ENCODE measurements around the gene ERAS.
"Not testable (repeated sequence)": the region's sequence is repeated elsewhere in the genome, so short reads cannot be mapped to it uniquely, and the experiment has no call there.

ERAS gene

DNA sequence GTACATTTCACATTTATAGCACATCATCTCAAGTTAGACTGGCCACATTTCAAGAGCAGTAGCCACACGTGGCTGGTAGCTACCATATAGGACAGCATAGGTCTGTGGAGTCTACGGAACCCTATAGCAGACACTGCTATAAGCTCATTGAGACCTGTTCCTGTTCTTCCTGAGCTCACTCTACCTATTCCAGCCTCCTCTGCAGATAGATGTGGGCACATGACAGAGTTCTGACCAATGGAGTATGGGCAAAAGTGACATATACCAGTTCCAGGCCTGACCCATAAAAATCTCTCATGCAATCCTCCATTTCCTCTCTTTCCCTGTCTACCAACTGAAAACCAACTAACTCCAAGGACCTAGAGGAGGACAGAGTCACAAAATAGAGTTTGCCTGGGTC lies 28.0 kb upstream of the ERAS start:
- DNase-seq, result no peak

DNA sequence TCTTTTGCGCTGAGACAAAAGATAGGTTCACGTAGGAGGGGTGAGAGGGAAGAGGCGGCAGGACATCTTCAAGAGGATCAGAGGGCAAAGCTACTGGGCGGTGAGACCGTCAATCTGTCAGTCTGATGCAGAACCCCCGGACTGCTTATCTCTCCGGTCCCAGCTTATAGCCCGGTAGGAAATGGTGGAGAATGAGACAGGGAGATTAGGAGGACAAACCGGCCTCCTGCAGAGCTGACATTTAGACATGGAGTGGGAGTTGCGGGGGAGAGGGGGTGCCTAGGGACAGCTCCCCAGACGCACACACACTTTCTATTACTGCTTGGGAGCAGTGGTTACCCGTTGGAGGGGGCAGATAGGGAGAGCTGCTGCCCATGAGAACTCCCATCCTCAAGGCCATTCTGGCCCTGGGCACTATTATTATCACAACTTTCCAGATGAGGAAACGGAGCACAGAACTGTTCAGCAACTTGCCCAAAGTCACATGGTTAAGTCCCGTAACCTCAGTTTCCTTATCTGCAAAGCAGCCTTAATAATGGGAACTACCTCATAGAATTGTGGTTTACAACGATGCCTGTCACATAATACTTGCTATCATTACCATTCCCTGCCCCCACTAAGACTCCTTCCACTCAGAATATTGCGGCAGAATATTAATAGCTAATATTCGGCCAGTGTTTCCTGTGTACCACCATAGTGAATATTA lies 25.6 kb upstream of the ERAS start:
- no peak for DNase-seq

- DNase-seq, result peak; percentile 98
These were observed 24.8 kb upstream of the ERAS start, which contains the start of gene HDAC6 for GRCh38 chrX:48801280-48802088. TSS of gene HDAC6 (plus strand) at chrX:48802067. CDS start at chrX:48802693, 626 bp downstream.

DNA sequence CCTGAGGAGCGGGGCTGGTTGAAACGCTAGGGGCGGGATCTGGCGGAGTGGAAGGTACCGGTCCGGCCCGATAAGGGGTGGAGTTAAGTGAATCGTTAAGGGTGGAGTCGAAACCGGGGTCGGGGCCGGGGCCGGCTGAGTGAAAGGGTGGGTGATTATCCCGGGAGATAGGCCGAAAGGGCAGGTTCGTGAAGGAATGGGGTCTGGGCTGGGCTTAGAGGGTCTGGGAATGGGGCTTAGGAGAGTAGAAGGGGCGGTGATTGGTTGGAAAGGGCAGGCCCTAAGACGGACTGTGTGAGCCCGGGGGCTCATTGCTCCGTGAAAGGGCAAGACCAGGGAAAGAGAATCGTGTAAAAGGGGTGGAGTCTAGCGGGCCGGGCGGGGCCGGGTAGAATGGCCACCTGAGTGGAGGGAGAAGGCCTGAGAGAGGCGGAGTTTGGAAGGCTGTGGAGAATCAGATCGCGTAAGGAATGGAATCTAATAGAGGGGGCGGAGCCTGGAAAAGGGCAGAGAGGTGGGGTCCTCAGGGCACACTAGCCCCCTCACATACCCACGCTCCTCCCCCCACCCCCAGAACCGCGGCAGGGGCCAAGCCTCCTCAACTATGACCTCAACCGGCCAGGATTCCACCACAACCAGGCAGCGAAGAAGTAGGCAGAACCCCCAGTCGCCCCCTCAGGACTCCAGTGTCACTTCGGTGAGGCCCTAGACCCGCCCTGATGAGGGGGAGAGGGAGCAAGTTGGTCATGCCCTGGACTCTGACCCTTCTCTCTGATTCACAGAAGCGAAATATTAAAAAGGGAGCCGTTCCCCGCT lies 24.0 kb upstream of the ERAS start:
- DNase-seq, result peak; percentile 72

GRCh38 chrX:48802905-48803200 lies 23.5 kb upstream of the ERAS start:
- no peak for DNase-seq

DNA sequence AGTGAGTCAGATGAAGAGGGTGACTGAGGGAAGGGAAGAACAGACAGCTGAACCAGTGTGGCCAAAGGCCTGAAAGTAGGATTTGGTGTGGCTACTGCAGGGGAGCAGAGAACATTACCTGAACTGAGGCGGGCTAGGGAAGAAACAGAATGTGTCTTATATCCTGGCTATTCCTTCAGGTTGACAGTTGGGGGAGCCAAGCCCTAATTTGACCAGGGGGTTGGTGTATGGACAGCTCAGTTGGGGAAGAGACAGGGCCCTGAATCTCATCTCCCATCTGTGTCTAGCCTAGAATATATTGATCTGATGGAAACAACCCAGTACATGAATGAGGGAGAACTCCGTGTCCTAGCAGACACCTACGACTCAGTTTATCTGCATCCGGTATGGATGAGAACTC lies 20.2 kb upstream of the ERAS start:
- no peak for DNase-seq

DNA sequence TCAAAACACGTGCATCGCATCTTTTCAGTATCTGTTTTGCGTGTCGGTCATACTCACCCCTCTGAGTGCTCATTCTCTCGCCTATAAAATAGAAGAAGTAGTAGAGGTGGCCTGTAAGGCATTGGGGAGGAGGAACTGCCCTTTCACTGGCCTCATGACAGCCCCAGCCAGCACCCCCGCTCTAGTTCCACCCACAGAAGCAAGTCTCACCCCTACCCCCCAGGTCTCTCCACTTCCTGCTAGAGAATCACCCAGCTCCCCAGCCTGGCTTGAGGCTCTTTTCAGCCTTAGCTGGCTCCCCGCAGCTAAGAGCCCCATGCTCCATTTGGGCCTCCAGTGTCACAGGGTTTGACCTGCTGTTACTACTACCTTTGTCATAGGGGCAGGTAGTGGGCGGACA lies 12.7 kb upstream of the ERAS start:
- no peak for DNase-seq

DNA sequence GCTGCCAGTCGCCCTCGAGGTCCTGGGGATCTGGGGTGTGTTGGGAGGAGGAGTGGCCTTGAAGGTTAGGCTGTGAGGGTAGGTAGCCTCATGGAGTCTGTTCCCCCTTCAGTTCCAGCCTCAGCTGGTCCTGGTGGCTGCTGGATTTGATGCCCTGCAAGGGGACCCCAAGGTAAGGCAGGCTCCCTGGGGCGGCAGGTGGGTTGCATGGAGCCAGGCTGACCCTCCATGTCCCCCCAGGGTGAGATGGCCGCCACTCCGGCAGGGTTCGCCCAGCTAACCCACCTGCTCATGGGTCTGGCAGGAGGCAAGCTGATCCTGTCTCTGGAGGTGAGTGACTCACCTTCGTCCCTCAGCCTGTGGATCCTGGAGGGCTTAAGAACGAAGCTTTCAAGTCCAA lies 11.6 kb upstream of the ERAS start:
- no peak for DNase-seq

DNA sequence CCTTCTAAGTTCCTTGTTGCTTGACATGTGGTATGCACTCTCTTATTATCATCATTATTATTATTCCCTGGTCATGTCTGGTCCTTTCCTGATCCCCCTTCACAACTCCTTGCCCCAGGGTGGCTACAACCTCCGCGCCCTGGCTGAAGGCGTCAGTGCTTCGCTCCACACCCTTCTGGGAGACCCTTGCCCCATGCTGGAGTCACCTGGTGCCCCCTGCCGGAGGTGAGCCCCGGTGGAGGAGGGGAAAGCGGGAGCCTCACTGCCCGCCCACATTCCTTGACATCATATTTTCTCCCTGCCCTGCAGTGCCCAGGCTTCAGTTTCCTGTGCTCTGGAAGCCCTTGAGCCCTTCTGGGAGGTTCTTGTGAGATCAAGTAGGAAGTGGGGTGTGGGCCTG lies 11.0 kb upstream of the ERAS start:
- no peak for DNase-seq

DNA sequence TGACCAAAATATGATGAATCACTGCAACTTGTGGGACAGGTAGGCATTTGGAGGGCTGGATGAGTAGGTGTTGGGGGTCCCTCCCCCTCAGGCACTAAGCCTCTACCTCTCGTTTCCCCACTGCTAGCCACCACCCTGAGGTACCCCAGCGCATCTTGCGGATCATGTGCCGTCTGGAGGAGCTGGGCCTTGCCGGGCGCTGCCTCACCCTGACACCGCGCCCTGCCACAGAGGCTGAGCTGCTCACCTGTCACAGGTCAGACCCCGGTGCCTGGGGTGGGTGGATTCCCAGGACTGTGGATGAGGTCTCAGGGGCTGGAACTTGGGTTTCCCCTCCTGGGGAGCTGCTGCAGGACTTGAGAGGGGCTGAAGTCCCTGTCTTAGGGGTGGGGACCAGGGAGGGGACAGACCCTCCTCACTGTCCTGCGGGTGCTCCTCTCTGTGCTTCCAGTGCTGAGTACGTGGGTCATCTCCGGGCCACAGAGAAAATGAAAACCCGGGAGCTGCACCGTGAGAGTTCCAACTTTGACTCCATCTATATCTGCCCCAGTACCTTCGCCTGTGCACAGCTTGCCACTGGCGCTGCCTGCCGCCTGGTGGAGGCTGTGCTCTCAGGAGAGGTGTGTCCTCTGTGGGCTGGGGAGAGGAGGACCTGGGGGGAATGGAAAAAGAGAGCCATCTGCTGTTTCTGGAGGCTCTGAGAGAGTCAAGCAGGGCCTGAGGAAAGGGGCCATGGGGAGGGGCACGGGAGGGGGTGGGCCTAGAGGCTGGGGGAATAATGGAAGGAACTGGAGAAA lies 10.1 kb upstream of the ERAS start:
- no peak for DNase-seq

GRCh38 chrX:48818098-48818497 lies 8.2 kb upstream of the ERAS start:
- DNase-seq, result no peak

DNA sequence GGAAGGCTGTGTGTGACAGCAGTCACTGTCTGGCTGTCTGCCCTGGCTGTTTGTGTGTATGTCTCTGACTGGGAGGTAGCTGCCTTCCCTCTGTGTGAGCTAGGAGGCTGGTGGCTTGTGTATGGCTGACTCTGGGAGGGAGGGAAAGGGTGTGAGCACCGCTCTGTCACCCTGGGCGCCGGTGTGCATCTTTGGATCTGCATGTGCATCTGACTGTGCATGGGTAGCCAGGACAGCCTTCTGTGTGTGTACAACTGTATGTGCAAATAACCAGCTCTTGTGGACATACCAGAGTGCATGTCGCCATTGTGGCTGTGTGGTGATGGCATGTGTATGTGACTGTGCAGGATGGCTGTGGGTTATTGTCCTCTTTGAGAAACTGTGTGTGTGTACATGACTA lies 7.4 kb upstream of the ERAS start:
- DNase-seq, result no peak

GRCh38 chrX:48819394-48819793 lies 6.9 kb upstream of the ERAS start:
- DNase-seq, result not testable (repeated sequence)

DNA sequence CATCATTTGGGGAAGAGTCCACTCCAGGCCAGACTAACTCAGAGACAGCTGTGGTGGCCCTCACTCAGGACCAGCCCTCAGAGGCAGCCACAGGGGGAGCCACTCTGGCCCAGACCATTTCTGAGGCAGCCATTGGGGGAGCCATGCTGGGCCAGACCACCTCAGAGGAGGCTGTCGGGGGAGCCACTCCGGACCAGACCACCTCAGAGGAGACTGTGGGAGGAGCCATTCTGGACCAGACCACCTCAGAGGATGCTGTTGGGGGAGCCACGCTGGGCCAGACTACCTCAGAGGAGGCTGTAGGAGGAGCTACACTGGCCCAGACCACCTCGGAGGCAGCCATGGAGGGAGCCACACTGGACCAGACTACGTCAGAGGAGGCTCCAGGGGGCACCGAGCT lies 3.3 kb upstream of the ERAS start:
- DNase-seq, result no peak

GRCh38 chrX:48824066-48824465 lies 2.2 kb upstream of the ERAS start:
- DNase-seq, result no peak

- no peak for DNase-seq
These were observed 752 bp downstream of the ERAS start for GRCh38 chrX:48826876-48827653.

GRCh38 chrX:48827654-48827968 lies 1.3 kb downstream of the ERAS start:
- no peak for DNase-seq

GRCh38 chrX:48829016-48829735 lies 2.9 kb downstream of the ERAS start:
- no peak for DNase-seq

DNA sequence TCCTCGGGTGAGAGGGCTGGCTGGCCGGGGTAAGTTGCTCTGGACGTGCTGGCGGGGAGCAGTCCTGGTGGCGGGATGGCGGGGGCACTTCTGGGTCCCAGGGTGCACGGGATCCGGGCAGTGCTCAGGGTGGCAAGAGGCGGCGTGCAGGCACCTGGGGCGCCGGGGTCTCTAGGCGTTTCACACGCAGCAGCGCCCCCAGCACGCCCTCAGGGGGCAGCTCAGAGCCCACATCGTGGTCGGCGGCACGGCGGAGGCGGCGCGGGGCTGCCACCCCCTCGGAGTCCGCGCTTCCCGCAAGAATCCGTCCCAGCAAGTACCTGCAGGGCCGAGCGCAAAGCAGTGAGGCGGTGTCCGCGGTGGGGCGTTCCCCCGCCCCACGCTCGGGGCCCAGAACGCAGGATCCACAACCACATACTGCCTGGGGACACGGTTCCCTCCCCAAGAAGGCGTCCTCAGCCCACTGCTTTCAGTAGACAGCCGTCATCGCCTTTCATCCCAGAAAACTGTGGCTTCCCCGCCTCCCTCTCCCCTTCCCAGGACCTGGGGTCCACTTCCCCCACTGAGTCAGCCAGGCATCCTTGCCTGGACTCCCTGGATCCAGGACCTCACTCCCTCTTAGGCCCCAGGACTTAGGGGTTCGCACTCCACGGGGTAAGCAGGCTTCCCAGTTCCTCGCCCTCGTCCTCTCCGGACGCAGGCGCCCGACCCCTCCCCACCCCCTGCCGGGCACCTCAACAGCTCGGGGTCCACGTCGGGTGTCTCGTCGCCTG lies 5.0 kb downstream of the ERAS start:
- no peak for DNase-seq

- no peak for DNase-seq
These were observed 5.6 kb downstream of the ERAS start for GRCh38 chrX:48831909-48832291.

All from CD4-positive, alpha-beta T cell treated with Interleukin-10 for 1 hour (primary cell).